ENCODE data around the gene TMEM175.

- TF ChIP-seq CTCF (IDR thresholded peaks at IDR 0.05; ENCODE audit: control extremely low read depth in 1 of 3, insufficient read depth in 1 of 3, low read depth in 1 of 3, low read length in 3 of 3), result no peak
- TF ChIP-seq HDAC2 (IDR thresholded peaks at IDR 0.05; ENCODE audit: borderline replicate concordance in 1 of 2, low read depth in 2 of 2, low read length in 2 of 2), result no peak
- no peak for TF ChIP-seq JUND (IDR thresholded peaks at IDR 0.05; ENCODE audit: low read length)
- no peak for TF ChIP-seq RAD21 (IDR thresholded peaks at IDR 0.05 in 1 of 2, conservative IDR thresholded peaks at IDR 0.05 in 1 of 2; ENCODE audit: low read depth in 2 of 2, low read length in 2 of 2)
- TF ChIP-seq SUZ12 (IDR thresholded peaks at IDR 0.05; ENCODE audit: low read length), result no peak
- no peak for TF ChIP-seq EP300 (IDR thresholded peaks at IDR 0.05; ENCODE audit: borderline replicate concordance in 1 of 2, low read depth in 2 of 2, low read length in 2 of 2)
- TF ChIP-seq POLR2A (IDR thresholded peaks at IDR 0.05; ENCODE audit: control extremely low read depth in 1 of 2, low read depth in 2 of 2, low read length in 2 of 2), result no peak
- TF ChIP-seq BACH1 (IDR thresholded peaks at IDR 0.05; ENCODE audit: low read length), result no peak
- no peak for TF ChIP-seq NRF1 (IDR thresholded peaks at IDR 0.05; ENCODE audit: low read depth, low read length)
- no peak for TF ChIP-seq PHF8 (conservative IDR thresholded peaks at IDR 0.05; ENCODE audit: low read depth, low read length)
- no peak for TF ChIP-seq ZNF274 (IDR thresholded peaks at IDR 0.05; ENCODE audit: borderline replicate concordance, extremely low read depth, low read length)
- TF ChIP-seq EZH2 (IDR thresholded peaks at IDR 0.05; ENCODE audit: low read depth, low read length, severe bottlenecking), result no peak
- TF ChIP-seq RBBP5 (IDR thresholded peaks at IDR 0.05; ENCODE audit: borderline replicate concordance, low read depth, low read length), result no peak
- TF ChIP-seq MAX (IDR thresholded peaks at IDR 0.05), result no peak
Measured at GRCh38 chr4:946103-946450, 13.8 kb downstream of the TMEM175 start.
